LNCAP (cell line): ENCODE data around the gene SWI5.

Experiments
- CTCF ChIP-seq: fragments of 450-650 bp; IDR thresholded peaks from 2 replicates; pipeline ENCODE4 v1.5.1; 2017; ENCODE audit warnings: mild to moderate bottlenecking

Gene SWI5

GRCh38 chr9:128243215-128244018, 32.7 kb upstream of the SWI5 start:
- TF ChIP-seq CTCF, result no peak

GRCh38 chr9:128244091-128244836, 31.8 kb upstream of the SWI5 start:
- no peak for TF ChIP-seq CTCF

- no peak for TF ChIP-seq CTCF
Observed at GRCh38 chr9:128244837-128245231, 31.2 kb upstream of the SWI5 start.

- no peak for TF ChIP-seq CTCF
Observed at GRCh38 chr9:128245421-128246151, 30.5 kb upstream of the SWI5 start.

- TF ChIP-seq CTCF, result no peak
Observed at GRCh38 chr9:128246471-128246870, 29.6 kb upstream of the SWI5 start.

- no peak for TF ChIP-seq CTCF
Observed at GRCh38 chr9:128247226-128247803, 28.8 kb upstream of the SWI5 start.

- TF ChIP-seq CTCF, result no peak
Observed at GRCh38 chr9:128249558-128249907, 26.5 kb upstream of the SWI5 start.
